Thymus (tissue), 11 donors: ENCODE data around the gene IKZF2. TPM values are rescaled to one million over a fixed set of nuclear protein-coding genes. Genes with fewer than 3 reads are reported as not detected.

ENCODE experiments used
- DNase-seq, 9 donors: peaks; one replicate each; pipeline ENCODE4 v3.0.0-alpha.2; 2013; ENCODE audit warnings: low spot score in 9 of 9, low read depth in 6 of 9, missing footprints in 1 of 9
- H3K27ac ChIP-seq, 2 donors: one replicate each; pipeline ENCODE4 v1.5.1; 2013; ENCODE audit warnings: control low read depth in 1 of 2, low read depth in 1 of 2, low read length in 1 of 2, mild to moderate bottlenecking in 1 of 2, moderate library complexity in 1 of 2
- H3K27me3 ChIP-seq, 2 donors: one replicate each; pipeline ENCODE4 v1.5.1; 2013; ENCODE audit warnings: low read length in 1 of 2; ENCODE audit not compliant: control insufficient read depth in 2 of 2, insufficient read depth in 1 of 2
- H3K36me3 ChIP-seq, 2 donors: one replicate each; pipeline ENCODE4 v1.5.1; 2013; ENCODE audit warnings: low read length in 1 of 2, mild to moderate bottlenecking in 1 of 2, moderate library complexity in 1 of 2; ENCODE audit not compliant: control insufficient read depth in 2 of 2, insufficient read depth in 2 of 2
- H3K4me1 ChIP-seq, 2 donors: one replicate each; pipeline ENCODE4 v1.5.1; 2013; ENCODE audit warnings: low read length in 2 of 2; ENCODE audit not compliant: control insufficient read depth in 2 of 2, insufficient read depth in 2 of 2
- H3K4me3 ChIP-seq, 2 donors: one replicate each; pipeline ENCODE4 v1.5.1; 2013; ENCODE audit warnings: low read length in 2 of 2, control low read depth in 1 of 2, mild to moderate bottlenecking in 1 of 2
- H3K9me3 ChIP-seq, 2 donors: one replicate each; pipeline ENCODE4 v1.5.1; 2013; ENCODE audit warnings: low read length in 1 of 2, mild to moderate bottlenecking in 1 of 2; ENCODE audit not compliant: control insufficient read depth in 2 of 2, insufficient read depth in 1 of 2
- WGBS: extraction: QIAGEN DNeasy Blood & Tissue Kit; methylation state at CpG from one replicate; pipeline ENCODE4 v1.1.7; 2013; 5-methylcytosine and 5-hydroxymethylcytosine counted together
- polyA plus RNA-seq: library from polyadenylated mRNA; stranded (reverse); fragments of 200-250 nt; gene quantifications from one replicate; pipeline ENCODE4 v1.2.3, GENCODE V29; 2013
- total RNA-seq: library from RNA; stranded (reverse); fragments of 120-200 nt; gene quantifications from one replicate; pipeline ENCODE4 v1.2.4, GENCODE V29; 2013
- donor health status: healthy.

IKZF2 gene
- total and polyA plus RNA-seq, 2 donors = 19.2 to 158 TPM

- H3K36me3 ChIP-seq = peaks cover 0 to 27% of the 10 kb centered on the region in 2 donors
- peak in 1 of 9 donors; percentile 51 for DNase-seq
- H3K27me3 ChIP-seq = no peaks in the 10 kb centered on the region
- H3K4me3 ChIP-seq = no peak overlapping the region
- peak overlapping the region in 1 of 2 donors; percentile 7 for H3K27ac ChIP-seq
- H3K4me1 ChIP-seq = peaks cover 33 to 41% of the 10 kb centered on the region in 2 donors
- H3K9me3 ChIP-seq = no peaks in the 10 kb centered on the region
Measured at GRCh38 chr2:213121690-213122089, 29.7 kb downstream of the IKZF2 start.

- no peaks in the 10 kb centered on the region for H3K27me3 ChIP-seq
- peak overlapping the region in 1 of 2 donors; percentile 10 for H3K4me3 ChIP-seq
- peak overlapping the region; percentile 69 to 79 for H3K27ac ChIP-seq
- H3K9me3 ChIP-seq = no peaks in the 10 kb centered on the region
- peaks cover 29 to 44% of the 10 kb centered on the region in 2 donors for H3K4me1 ChIP-seq
- WGBS = 21% methylated on average over 5 of the region's 5 CpGs
- peaks cover 0 to 24% of the 10 kb centered on the region in 2 donors for H3K36me3 ChIP-seq
- DNase-seq = peak in 1 of 9 donors; percentile 63
Measured at GRCh38 chr2:213119061-213119809, 32.2 kb downstream of the IKZF2 start.

- Histone ChIP-seq H3K36me3 (peaks cover 0 to 13% of the 10 kb centered on the region in 2 donors), H3K4me1 (peaks cover 12 to 15% of the 10 kb centered on the region in 2 donors), H3K27me3 (no peaks in the 10 kb centered on the region), H3K4me3 (no peak overlapping the region), H3K9me3 (no peaks in the 10 kb centered on the region), H3K27ac (no peak overlapping the region)
- WGBS = 92% methylated on average over 2 of the region's 2 CpGs
- no peak for DNase-seq
Measured at GRCh38 chr2:213108308-213108707, 43.1 kb downstream of the IKZF2 start.

- H3K36me3 ChIP-seq = peaks cover 0 to 13% of the 10 kb centered on the region in 2 donors
- no peak overlapping the region for H3K4me3 ChIP-seq
- peaks cover 12 to 16% of the 10 kb centered on the region in 2 donors for H3K4me1 ChIP-seq
- WGBS = 90% methylated on average over 7 of the region's 7 CpGs
- H3K9me3 ChIP-seq = no peaks in the 10 kb centered on the region
- H3K27me3 ChIP-seq = no peaks in the 10 kb centered on the region
- no peak overlapping the region for H3K27ac ChIP-seq
- no peak for DNase-seq
Measured at GRCh38 chr2:213107728-213108127, 43.7 kb downstream of the IKZF2 start.

- Histone ChIP-seq H3K27ac (peak overlapping the region; percentile 84 to 86), H3K9me3 (no peaks in the 10 kb centered on the region), H3K27me3 (no peaks in the 10 kb centered on the region), H3K4me3 (peak overlapping the region in 1 of 2 donors; percentile 29), H3K36me3 (peaks cover 0 to 13% of the 10 kb centered on the region in 2 donors), H3K4me1 (peaks cover 18 to 22% of the 10 kb centered on the region in 2 donors)
- no peak for DNase-seq
- 62% methylated on average over 3 of the region's 3 CpGs for WGBS
Measured at GRCh38 chr2:213105212-213105611, 46.2 kb downstream of the IKZF2 start.

- Histone ChIP-seq H3K27me3 (no peaks in the 10 kb centered on the region), H3K9me3 (no peaks in the 10 kb centered on the region), H3K4me3 (peak overlapping the region; percentile 29 to 45), H3K27ac (peak overlapping the region; percentile 84 to 86), H3K36me3 (peaks cover 0 to 13% of the 10 kb centered on the region in 2 donors), H3K4me1 (peaks cover 18 to 22% of the 10 kb centered on the region in 2 donors)
- no peak for DNase-seq
Measured at GRCh38 chr2:213104903-213105202, 46.6 kb downstream of the IKZF2 start.

- Histone ChIP-seq H3K4me3 (peak overlapping the region; percentile 29 to 45), H3K27me3 (no peaks in the 10 kb centered on the region), H3K36me3 (peaks cover 0 to 15% of the 10 kb centered on the region in 2 donors), H3K9me3 (no peaks in the 10 kb centered on the region), H3K27ac (peak overlapping the region; percentile 84 to 86), H3K4me1 (peaks cover 18 to 22% of the 10 kb centered on the region in 2 donors)
- peak in 5 of 9 donors; percentile 45 to 80 (median 55) for DNase-seq
- 13% methylated on average over 7 of the region's 7 CpGs for WGBS
Measured at GRCh38 chr2:213104092-213104902, 47.1 kb downstream of the IKZF2 start.

GRCh38 chr2:213101692-213102460 lies 49.5 kb downstream of the IKZF2 start:
- Histone ChIP-seq H3K4me3 (no peak overlapping the region), H3K27me3 (no peaks in the 10 kb centered on the region), H3K9me3 (no peaks in the 10 kb centered on the region), H3K27ac (peak overlapping the region; percentile 12 to 60), H3K36me3 (peaks cover 0 to 13% of the 10 kb centered on the region in 2 donors), H3K4me1 (peaks cover 18 to 22% of the 10 kb centered on the region in 2 donors)
- no peak for DNase-seq
- WGBS = 88% methylated on average over 5 of the region's 5 CpGs
